Caco-2 (cell line): ENCODE measurements around the gene GCC1. TPM values are rescaled to one million over a fixed set of nuclear protein-coding genes. Genes with fewer than 3 reads are reported as not detected.
A peak's percentile ranks its signal among the peaks of the same experiment; 100 is the strongest.

Experiments
- BruUV-seq: library from RNA; stranded (reverse); fragments of 400-500 nt; replicated peaks from 2 replicates; lab custom pipeline; 2021; lab: Mats Ljungman, UMichigan
- CTCF ChIA-PET: fragments of 300-600 bp; sonication (Branson Sonifier 250); formaldehyde crosslinking; loops from one replicate; lab custom pipeline; 2022; ENCODE audit warnings: antibody characterized with exemption; lab: Charles Lee
- POLR2A ChIA-PET: fragments of 300-600 bp; sonication (Branson Sonifier 250); formaldehyde crosslinking; loops from one replicate; lab custom pipeline; 2022; ENCODE audit warnings: antibody characterized with exemption; lab: Charles Lee
- DNase-seq, 2 experiments: peaks; one replicate each; pipeline versions ENCODE4 v3.0.0 to v3.0.0-alpha.2; 2020 to 2022
- H3K27me3 ChIP-seq: replicated peaks from 2 replicates; pipeline ENCODE4 v1.6.0; 2011; ENCODE audit warnings: low read length; ENCODE audit not compliant: control insufficient read depth, insufficient read depth
- H3K36me3 ChIP-seq: 2 replicates; pipeline ENCODE4 v1.5.1; 2011; ENCODE audit warnings: low read length; ENCODE audit not compliant: control insufficient read depth, insufficient read depth
- H3K4me1 ChIP-seq: fragments of 250-450 bp; sonication (Bioruptor Pico); 2 replicates; pipeline ENCODE4 v1.5.1; 2020; ENCODE audit warnings: mild to moderate bottlenecking
- H3K4me3 ChIP-seq: 2 replicates; pipeline ENCODE4 v1.5.1; 2011; ENCODE audit warnings: low read depth, mild to moderate bottlenecking, control low read depth, low read length
- H3K9me3 ChIP-seq: fragments of 250-450 bp; sonication (Bioruptor Pico); 2 replicates; pipeline ENCODE4 v1.5.1; 2020; ENCODE audit warnings: mild to moderate bottlenecking, moderate library complexity
- H3K27ac Mint-ChIP-seq: one replicate; pipeline ENCODE4 v1.8.0; 2022; ENCODE audit warnings: mixed read lengths; ENCODE audit not compliant: unreplicated experiment
- H3K27me3 Mint-ChIP-seq: one replicate; pipeline ENCODE4 v1.8.0; 2022; ENCODE audit warnings: mixed read lengths; ENCODE audit not compliant: insufficient read depth, unreplicated experiment
- H3K36me3 Mint-ChIP-seq: one replicate; pipeline ENCODE4 v1.8.0; 2022; ENCODE audit warnings: mild to moderate bottlenecking, mixed read lengths; ENCODE audit not compliant: insufficient read depth, unreplicated experiment
- H3K4me1 Mint-ChIP-seq: one replicate; pipeline ENCODE4 v1.8.0; 2022; ENCODE audit warnings: low read depth, mixed read lengths; ENCODE audit not compliant: unreplicated experiment
- H3K4me3 Mint-ChIP-seq: one replicate; pipeline ENCODE4 v1.8.0; 2022; ENCODE audit warnings: mild to moderate bottlenecking, moderate library complexity, mixed read lengths; ENCODE audit not compliant: unreplicated experiment
- H3K9me3 Mint-ChIP-seq: one replicate; pipeline ENCODE4 v1.8.0; 2022; ENCODE audit warnings: mixed read lengths; ENCODE audit not compliant: unreplicated experiment
- CTCF ChIP-seq, 2 experiments: fragments of 200-600 bp in 1 of 2; IDR thresholded peaks; 1 replicate in 1 of 2; 2 replicates in 1 of 2; pipeline versions ENCODE4 v1.5.1 to v1.8.0; 2011 to 2022; ENCODE audit warnings: antibody characterized with exemption in 1 of 2, control low read depth in 1 of 2, inconsistent platforms in 1 of 2, low read depth in 1 of 2, low read length in 1 of 2, mild to moderate bottlenecking in 1 of 2, moderate library complexity in 1 of 2; ENCODE audit not compliant: insufficient read depth in 1 of 2, severe bottlenecking in 1 of 2, unreplicated experiment in 1 of 2
- intact Hi-C: fragments of 100-400 bp; cut with micrococcal nuclease; formaldehyde crosslinking; loops from one replicate; pipeline ENCODE4 v1.10.0; 2022; ENCODE audit not compliant: unreplicated experiment
- total RNA-seq: library from RNA; stranded (reverse); gene quantifications from 2 replicates; pipeline ENCODE4 v1.2.3, GENCODE V29; 2022

The GCC1 gene
- total RNA-seq, 1 experiment from 2014 or later = 26.6 TPM

- Mint-ChIP-seq H3K27ac (no peak overlapping the region), H3K36me3 (no peaks in the 10 kb centered on the region), H3K4me3 (peak overlapping the region; percentile 34), H3K9me3 (peaks cover 17% of the 10 kb centered on the region), H3K27me3 (peaks cover 22% of the 10 kb centered on the region), H3K4me1 (no peaks in the 10 kb centered on the region)
- ChIA-PET CTCF (no interaction called here), POLR2A (no interaction called here)
- H3K4me3 ChIP-seq = no peak overlapping the region
- DNase-seq = no peak
- intact Hi-C loops = no loop called here
- no peaks in the 10 kb centered on the region for H3K4me1 ChIP-seq
- H3K9me3 ChIP-seq = no peaks in the 10 kb centered on the region
- no TSS peak for BruUV-seq
- H3K27me3 ChIP-seq = no peaks in the 10 kb centered on the region
- no peaks in the 10 kb centered on the region for H3K36me3 ChIP-seq
- TF ChIP-seq CTCF (IDR thresholded peaks at IDR 0.05; ENCODE audit: insufficient read depth in 1 of 2, low read depth in 1 of 2, low read length in 1 of 2, severe bottlenecking in 1 of 2, unreplicated experiment in 1 of 2) = no peak
Measured at GRCh38 chr7:127536394-127536691, 49.1 kb downstream of the GCC1 start.

- no peaks in the 10 kb centered on the region for H3K36me3 Mint-ChIP-seq
- intact Hi-C loops = no loop called here
- no peak for TF ChIP-seq CTCF (IDR thresholded peaks at IDR 0.05; ENCODE audit: insufficient read depth in 1 of 2, low read depth in 1 of 2, low read length in 1 of 2, severe bottlenecking in 1 of 2, unreplicated experiment in 1 of 2)
- no TSS peak for BruUV-seq
- H3K36me3 ChIP-seq = no peaks in the 10 kb centered on the region
- no peaks in the 10 kb centered on the region for H3K4me1 Mint-ChIP-seq
- POLR2A ChIA-PET = no interaction called here
- H3K9me3 ChIP-seq = no peaks in the 10 kb centered on the region; the same call in 1 of the 2 replicates
- peaks cover 14% of the 10 kb centered on the region for H3K9me3 Mint-ChIP-seq
- no peak overlapping the region for H3K4me3 ChIP-seq
- H3K4me1 ChIP-seq = no peaks in the 10 kb centered on the region
- CTCF ChIA-PET = no interaction called here
- H3K4me3 Mint-ChIP-seq = no peak overlapping the region
- peaks cover 22% of the 10 kb centered on the region for H3K27me3 Mint-ChIP-seq
- no peaks in the 10 kb centered on the region for H3K27me3 ChIP-seq
- DNase-seq = no peak
- H3K27ac Mint-ChIP-seq = no peak overlapping the region
Measured at GRCh38 chr7:127535546-127536393, 49.6 kb downstream of the GCC1 start.

- H3K27me3 ChIP-seq = no peaks in the 10 kb centered on the region
- H3K4me3 Mint-ChIP-seq = no peak overlapping the region
- ChIA-PET CTCF (no interaction called here), POLR2A (no interaction called here)
- TF ChIP-seq CTCF (IDR thresholded peaks at IDR 0.05; ENCODE audit: insufficient read depth in 1 of 2, low read depth in 1 of 2, low read length in 1 of 2, severe bottlenecking in 1 of 2, unreplicated experiment in 1 of 2) = no peak
- H3K9me3 Mint-ChIP-seq = peaks cover 2% of the 10 kb centered on the region
- BruUV-seq = no TSS peak
- no peak for DNase-seq
- no peak overlapping the region for H3K27ac Mint-ChIP-seq
- peaks cover 3% of the 10 kb centered on the region for H3K9me3 ChIP-seq
- no peaks in the 10 kb centered on the region for H3K4me1 Mint-ChIP-seq
- H3K36me3 Mint-ChIP-seq = no peaks in the 10 kb centered on the region
- H3K27me3 Mint-ChIP-seq = peaks cover 15% of the 10 kb centered on the region
- H3K4me3 ChIP-seq = no peak overlapping the region
- H3K36me3 ChIP-seq = no peaks in the 10 kb centered on the region
- H3K4me1 ChIP-seq = no peaks in the 10 kb centered on the region
- intact Hi-C loops = no loop called here
Measured at GRCh38 chr7:127534636-127535035, 50.8 kb downstream of the GCC1 start.
